ENCODE data around the gene MRPL39. TPM values are rescaled to one million over a fixed set of nuclear protein-coding genes. Genes with fewer than 3 reads are reported as not detected.
"Not testable (repeated sequence)": the region's sequence is repeated elsewhere in the genome, so short reads cannot be mapped to it uniquely, and the experiment has no call there.

Gene MRPL39
- total RNA-seq, 2 donors from 2014 or later = 44.0 to 50.2 TPM

DNA sequence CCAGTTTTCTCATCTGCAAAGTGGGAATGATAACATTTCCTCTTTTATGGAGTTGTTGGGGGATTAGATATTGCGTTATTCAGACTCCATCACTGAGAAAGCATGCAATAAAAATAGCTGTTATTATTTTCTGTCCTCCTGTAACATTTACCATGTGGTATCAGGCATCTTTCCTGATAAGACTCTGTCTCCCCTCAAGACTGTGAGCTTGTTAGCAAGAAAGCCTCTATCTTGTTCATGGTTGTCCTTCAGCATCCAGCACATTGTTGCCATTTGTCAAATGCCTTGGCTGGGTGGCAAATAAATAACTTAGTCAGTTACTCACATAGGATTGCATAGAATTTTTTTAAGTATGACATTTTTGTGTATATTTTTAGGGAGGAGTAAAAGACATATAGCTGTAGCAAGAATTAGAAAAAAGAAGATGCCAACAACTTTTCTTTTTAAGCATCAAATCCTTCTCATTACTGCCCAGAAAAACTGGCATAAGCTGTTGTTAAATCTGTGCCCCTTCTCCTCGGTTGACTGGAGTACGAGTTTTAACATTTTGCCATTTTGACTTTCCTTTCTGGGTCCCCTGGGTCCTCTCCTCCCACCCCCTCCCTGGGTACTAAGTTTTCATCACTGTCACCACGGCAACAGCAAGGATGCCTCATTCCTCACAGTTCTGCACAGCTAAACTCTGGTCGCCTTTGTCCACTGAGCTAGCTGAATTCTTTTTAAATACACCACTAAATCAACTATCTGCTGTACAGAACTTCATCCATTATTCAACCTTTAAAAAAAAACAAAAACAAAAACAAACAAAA lies 30.8 kb upstream of the MRPL39 start:
- TF ChIP-seq, protein P1, sequence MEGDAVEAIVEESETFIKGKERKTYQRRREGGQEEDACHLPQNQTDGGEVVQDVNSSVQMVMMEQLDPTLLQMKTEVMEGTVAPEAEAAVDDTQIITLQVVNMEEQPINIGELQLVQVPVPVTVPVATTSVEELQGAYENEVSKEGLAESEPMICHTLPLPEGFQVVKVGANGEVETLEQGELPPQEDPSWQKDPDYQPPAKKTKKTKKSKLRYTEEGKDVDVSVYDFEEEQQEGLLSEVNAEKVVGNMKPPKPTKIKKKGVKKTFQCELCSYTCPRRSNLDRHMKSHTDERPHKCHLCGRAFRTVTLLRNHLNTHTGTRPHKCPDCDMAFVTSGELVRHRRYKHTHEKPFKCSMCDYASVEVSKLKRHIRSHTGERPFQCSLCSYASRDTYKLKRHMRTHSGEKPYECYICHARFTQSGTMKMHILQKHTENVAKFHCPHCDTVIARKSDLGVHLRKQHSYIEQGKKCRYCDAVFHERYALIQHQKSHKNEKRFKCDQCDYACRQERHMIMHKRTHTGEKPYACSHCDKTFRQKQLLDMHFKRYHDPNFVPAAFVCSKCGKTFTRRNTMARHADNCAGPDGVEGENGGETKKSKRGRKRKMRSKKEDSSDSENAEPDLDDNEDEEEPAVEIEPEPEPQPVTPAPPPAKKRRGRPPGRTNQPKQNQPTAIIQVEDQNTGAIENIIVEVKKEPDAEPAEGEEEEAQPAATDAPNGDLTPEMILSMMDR (IDR thresholded peaks at IDR 0.05) = no peak
- H3K27me3 ChIP-seq = peaks cover 17% of the 10 kb centered on the region
- no peaks in the 10 kb centered on the region for H3K9me3 ChIP-seq
- no peak overlapping the region for H3K27ac ChIP-seq
- H3K36me3 ChIP-seq = no peaks in the 10 kb centered on the region
- no peak overlapping the region for H3K4me3 ChIP-seq
- H3K9ac ChIP-seq (ENCODE audit: low read depth in 2 of 2, low read length in 2 of 2) = no peak overlapping the region
- no peak for DNase-seq
- H3K4me1 ChIP-seq = no peaks in the 10 kb centered on the region
- intact Hi-C loops (cut with DNase I) = no loop called here

DNA sequence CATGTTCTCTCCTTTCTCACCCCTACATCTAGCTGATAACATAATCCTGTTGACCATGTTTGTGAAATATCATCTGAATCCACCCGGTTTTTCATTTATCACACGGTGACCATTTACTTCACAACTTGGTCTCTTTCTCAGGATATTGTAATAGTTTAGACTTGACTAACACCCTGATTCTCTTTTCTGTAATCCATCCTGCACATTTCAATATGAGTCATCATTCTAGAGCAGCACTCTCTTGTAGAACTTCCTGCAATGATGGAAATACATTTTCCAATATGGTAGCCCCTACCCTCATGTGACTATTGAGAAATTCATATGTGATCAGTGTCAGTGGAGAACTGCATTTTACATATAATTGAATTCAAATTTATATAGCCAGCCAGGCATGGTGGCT lies 29.4 kb upstream of the MRPL39 start:
- TF ChIP-seq, protein P1 (IDR thresholded peaks at IDR 0.05) = no peak
- no peaks in the 10 kb centered on the region for H3K9me3 ChIP-seq
- intact Hi-C loops (cut with DNase I) = no loop called here
- H3K36me3 ChIP-seq = no peaks in the 10 kb centered on the region
- H3K27ac ChIP-seq = no peak overlapping the region
- H3K9ac ChIP-seq (ENCODE audit: low read depth in 2 of 2, low read length in 2 of 2) = no peak overlapping the region
- DNase-seq = no peak
- peaks cover 17% of the 10 kb centered on the region for H3K27me3 ChIP-seq
- H3K4me1 ChIP-seq = no peaks in the 10 kb centered on the region
- no peak overlapping the region for H3K4me3 ChIP-seq

- TF ChIP-seq, protein P1 (IDR thresholded peaks at IDR 0.05) = no peak
- peaks cover 15% of the 10 kb centered on the region for H3K27me3 ChIP-seq
- DNase-seq = no peak
- no peaks in the 10 kb centered on the region for H3K4me1 ChIP-seq
- H3K4me3 ChIP-seq = no peak overlapping the region
- intact Hi-C loops (cut with DNase I) = no loop called here
- H3K9me3 ChIP-seq = no peaks in the 10 kb centered on the region
- H3K36me3 ChIP-seq = no peaks in the 10 kb centered on the region
- H3K9ac ChIP-seq (ENCODE audit: low read depth in 2 of 2, low read length in 2 of 2) = no peak overlapping the region
- no peak overlapping the region for H3K27ac ChIP-seq
Measured at GRCh38 chr21:25635310-25635709, 28.0 kb upstream of the MRPL39 start.

DNA sequence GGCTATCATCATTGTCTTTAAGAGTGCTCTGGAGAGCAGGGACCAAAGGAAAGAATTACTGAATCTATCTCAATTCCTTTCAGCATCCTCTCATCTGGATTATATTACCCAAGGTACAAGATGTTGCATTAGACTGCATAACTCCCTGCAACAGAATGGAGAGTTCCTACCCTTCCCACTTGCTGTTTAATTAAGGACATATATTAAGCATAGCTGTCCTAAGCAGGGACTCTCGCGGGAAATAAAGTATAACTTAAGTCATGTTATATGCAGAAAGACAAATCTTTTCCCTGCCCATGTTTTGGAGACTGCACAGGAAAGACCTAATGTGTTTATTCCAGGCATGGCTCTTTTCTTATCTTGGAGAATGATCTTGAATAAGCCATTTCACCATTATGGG lies 25.0 kb upstream of the MRPL39 start:
- Histone ChIP-seq H3K9me3 (no peaks in the 10 kb centered on the region), H3K36me3 (no peaks in the 10 kb centered on the region), H3K4me1 (no peaks in the 10 kb centered on the region), H3K9ac (ENCODE audit: low read depth in 2 of 2, low read length in 2 of 2) (no peak overlapping the region), H3K4me3 (no peak overlapping the region), H3K27me3 (no peaks in the 10 kb centered on the region), H3K27ac (no peak overlapping the region)
- TF ChIP-seq, protein P1 (IDR thresholded peaks at IDR 0.05) = no peak
- DNase-seq = no peak
- intact Hi-C loops (cut with DNase I) = no loop called here

GRCh38 chr21:25626757-25627156 lies 19.5 kb upstream of the MRPL39 start:
- TF ChIP-seq, protein P1 (IDR thresholded peaks at IDR 0.05) = no peak
- intact Hi-C loops (cut with DNase I) = no loop called here
- Histone ChIP-seq H3K9me3 (no peaks in the 10 kb centered on the region), H3K36me3 (no peaks in the 10 kb centered on the region), H3K27me3 (no peaks in the 10 kb centered on the region), H3K9ac (ENCODE audit: low read depth in 2 of 2, low read length in 2 of 2) (no peak overlapping the region), H3K4me1 (no peaks in the 10 kb centered on the region), H3K4me3 (no peak overlapping the region), H3K27ac (no peak overlapping the region)
- DNase-seq = no peak

DNA sequence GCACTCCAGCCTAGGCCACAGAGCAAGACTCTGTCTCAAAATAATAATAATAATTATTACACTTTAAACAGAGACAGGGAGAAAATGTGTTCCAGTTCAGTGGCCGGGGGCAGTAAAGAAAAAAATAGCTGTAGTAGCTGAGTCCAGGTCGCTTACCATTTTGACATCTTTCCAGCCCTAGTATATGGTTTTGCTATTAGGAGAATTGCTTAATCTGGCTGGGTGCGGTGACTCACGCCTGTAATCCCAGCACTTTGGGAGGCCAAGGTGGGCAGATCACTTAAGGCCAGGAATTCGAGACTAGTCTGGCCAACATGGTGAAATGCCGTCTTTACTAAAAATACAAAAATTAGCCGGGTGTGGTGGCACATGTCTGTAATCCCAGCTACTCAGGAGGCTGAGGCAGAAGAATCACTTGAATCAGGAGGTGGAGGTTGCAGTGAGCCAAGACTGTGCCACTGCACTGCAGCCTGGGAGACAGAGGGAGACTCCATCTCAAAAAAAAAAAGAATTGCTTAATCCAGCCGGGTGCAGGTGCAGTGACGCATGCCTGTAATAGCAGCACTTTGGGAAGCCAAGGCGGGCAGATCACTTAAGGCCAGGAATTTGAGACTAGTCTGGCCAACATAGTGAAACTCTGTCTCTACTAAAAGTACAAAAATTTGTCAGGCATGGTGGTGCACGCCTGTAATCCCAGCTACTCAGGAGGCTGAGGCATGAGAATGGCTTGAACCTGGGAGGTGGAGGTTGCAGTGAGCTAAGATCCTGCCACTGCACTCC lies 18.7 kb upstream of the MRPL39 start:
- H3K27ac ChIP-seq; H3K9ac ChIP-seq (ENCODE audit: low read depth in 2 of 2, low read length in 2 of 2); H3K27me3 ChIP-seq; H3K4me1 ChIP-seq; H3K9me3 ChIP-seq; H3K4me3 ChIP-seq; H3K36me3 ChIP-seq; DNase-seq; intact Hi-C loops (cut with DNase I): not testable (repeated sequence)
